Stomach (tissue), 9 donors: ENCODE measurements around the gene TNS3. TPM values are rescaled to one million over a fixed set of nuclear protein-coding genes. Genes with fewer than 3 reads are reported as not detected.

Source experiments
- DNase-seq, 2 donors: peaks; one replicate each; pipeline versions ENCODE4 v3.0.0 to v3.0.0-alpha.2; 2013 to 2019
- H3K27ac ChIP-seq, 5 donors: fragments of 200-600 bp in 4 of 5; sonication (generic) in 4 of 5; one replicate each; pipeline ENCODE4 v1.5.1; 2013 to 2019; ENCODE audit warnings: mild to moderate bottlenecking in 1 of 5, moderate library complexity in 1 of 5
- H3K27me3 ChIP-seq, 3 donors: fragments of 200-600 bp; sonication (generic); one replicate each; pipeline ENCODE4 v1.5.1; 2017 to 2019; ENCODE audit warnings: mixed run types in 1 of 3
- H3K36me3 ChIP-seq, 4 donors: fragments of 200-600 bp; sonication (generic); 1 replicate in 3 of 4; 2 replicates in 1 of 4; pipeline ENCODE4 v1.5.1; 2016 to 2019
- H3K4me1 ChIP-seq, 4 donors: fragments of 200-600 bp; sonication (generic); one replicate each; pipeline ENCODE4 v1.5.1; 2016 to 2019
- H3K4me3 ChIP-seq, 4 donors: fragments of 200-600 bp; sonication (generic) in 3 of 4; one replicate each; pipeline ENCODE4 v1.5.1; 2016 to 2019; ENCODE audit warnings: mild to moderate bottlenecking in 1 of 4
- H3K9me3 ChIP-seq, 4 donors: fragments of 200-600 bp; sonication (generic); one replicate each; pipeline ENCODE4 v1.5.1; 2016 to 2019
- CTCF ChIP-seq, 7 experiments: fragments of 450-650 bp in 4 of 7; fragments of 200-600 bp in 3 of 7; sonication (generic) in 3 of 7; IDR thresholded peaks; one replicate each; pipeline ENCODE4 v1.5.1; 2016 to 2019; ENCODE audit warnings: antibody characterized with exemption in 7 of 7, control low read depth in 2 of 7, mild to moderate bottlenecking in 1 of 7
- EP300 ChIP-seq: sonication (generic); formaldehyde crosslinking; IDR thresholded peaks from one replicate; pipeline ENCODE4 v1.6.1; 2017; ENCODE audit warnings: antibody characterized with exemption
- POLR2A ChIP-seq, 4 donors: fragments of 450-650 bp; IDR thresholded peaks; one replicate each; pipeline ENCODE4 v1.6.1; 2016; ENCODE audit warnings: antibody characterized with exemption in 4 of 4, control low read depth in 2 of 4, mild to moderate bottlenecking in 1 of 4, moderate library complexity in 1 of 4
- POLR2AphosphoS5 ChIP-seq, 3 donors: sonication (generic); formaldehyde crosslinking; IDR thresholded peaks; one replicate each; pipeline ENCODE4 v1.6.1; 2016; ENCODE audit warnings: antibody characterized with exemption in 3 of 3
- WGBS, 5 donors: extraction: QIAGEN DNeasy Blood & Tissue Kit in 3 of 5; methylation state at CpG; one replicate each; pipeline versions ENCODE4 v1.1.5 to v1.1.7; 2013 to 2018; 5-methylcytosine and 5-hydroxymethylcytosine counted together
- intact Hi-C: fragments of 100-400 bp; cut with DNase I; formaldehyde crosslinking; loops from one replicate; pipeline ENCODE4 v1.15.1; 2023; ENCODE audit warnings: low total_unique reads
- polyA plus RNA-seq, 3 donors: library from polyadenylated mRNA; stranded (reverse); fragments of 200-250 nt; gene quantifications; one replicate each; pipeline ENCODE4 v1.2.3, GENCODE V29; 2013
- total RNA-seq, 5 donors: library from RNA; depleted of rRNA; stranded (reverse); fragments of >200 nt; gene quantifications; one replicate each; pipeline versions ENCODE4 v1.1.0 to v1.2.3, GENCODE V29; 2014 to 2016
- donor health status: healthy with polysubstance abuse.
- donor health status: Bipolar disorder and iron deficiency.
- donor health status: healthy.

TNS3 gene
- total and polyA plus RNA-seq, 8 donors = 10.0 to 105 (median 41.0) TPM

DNA sequence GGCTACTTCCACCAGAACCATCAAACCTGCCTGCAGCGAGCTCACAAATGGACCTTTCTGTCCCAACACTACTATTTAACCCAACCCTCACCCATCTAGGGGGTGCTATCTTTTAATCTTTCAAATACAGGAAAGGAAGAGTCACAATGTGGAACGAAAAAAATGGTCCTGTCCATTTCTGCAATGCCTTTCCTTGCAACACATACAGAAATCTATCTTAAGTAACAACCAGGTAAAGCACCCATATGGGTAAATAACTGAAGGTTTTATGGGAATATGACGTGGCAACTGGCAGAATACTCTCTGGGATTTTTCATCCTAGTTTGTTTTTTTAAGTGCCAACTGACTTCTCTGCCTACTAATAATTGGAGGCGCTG, 24.6 kb downstream of the TNS3 start:
- Histone ChIP-seq H3K4me3 (no peak overlapping the region), H3K27me3 (no peaks in the 10 kb centered on the region), H3K9me3 (no peaks in the 10 kb centered on the region), H3K27ac (peak overlapping the region in 2 of 5 donors; percentile 26 to 38), H3K36me3 (no peaks in the 10 kb centered on the region), H3K4me1 (peaks cover 25 to 60% (median 35%) of the 10 kb centered on the region in 4 donors)
- WGBS, 5 donors = 75 to 93% (median 86%) methylated on average over 4 of the region's 4 CpGs
- TF ChIP-seq POLR2A (IDR thresholded peaks at IDR 0.05) (no peak), EP300 (no peak), CTCF (IDR thresholded peaks at IDR 0.05) (no peak), POLR2AphosphoS5 (IDR thresholded peaks at IDR 0.05) (no peak)
- intact Hi-C loops = no loop called here
- DNase-seq = no peak

- DNase-seq = no peak
- no peak overlapping the region for H3K27ac ChIP-seq
Observed at GRCh38 chr7:47556511-47557180, 25.3 kb downstream of the TNS3 start.

GRCh38 chr7:47553309-47553708, 28.6 kb downstream of the TNS3 start:
- Histone ChIP-seq H3K4me3 (no peak overlapping the region), H3K36me3 (no peaks in the 10 kb centered on the region), H3K4me1 (peaks cover 35 to 67% (median 43%) of the 10 kb centered on the region in 4 donors), H3K27me3 (no peaks in the 10 kb centered on the region), H3K9me3 (no peaks in the 10 kb centered on the region), H3K27ac (peak overlapping the region in 4 of 5 donors; percentile 29 to 67 (median 37))
- intact Hi-C loops = no loop called here
- 86 to 93% (median 89%) methylated on average over 2 of the region's 2 CpGs for WGBS, 5 donors
- TF ChIP-seq POLR2AphosphoS5 (IDR thresholded peaks at IDR 0.05) (no peak), EP300 (no peak), POLR2A (IDR thresholded peaks at IDR 0.05) (no peak), CTCF (IDR thresholded peaks at IDR 0.05) (no peak)
- no peak for DNase-seq

More at GRCh38 chr7:47556511-47557180, 25.3 kb downstream of the TNS3 start:
- no peaks in the 10 kb centered on the region for H3K27me3 ChIP-seq
- no peak for TF ChIP-seq POLR2AphosphoS5 (IDR thresholded peaks at IDR 0.05)
- no peak for TF ChIP-seq EP300
- no peak for TF ChIP-seq CTCF (IDR thresholded peaks at IDR 0.05)
- no peak for TF ChIP-seq POLR2A (IDR thresholded peaks at IDR 0.05)
- no peaks in the 10 kb centered on the region for H3K36me3 ChIP-seq
- no peaks in the 10 kb centered on the region for H3K9me3 ChIP-seq
- intact Hi-C loops = no loop called here
- WGBS, 5 donors = 80 to 90% (median 87%) methylated on average over 9 to 13 of the region's 13 CpGs
- no peak overlapping the region for H3K4me3 ChIP-seq
- H3K4me1 ChIP-seq = peaks cover 30 to 62% (median 36%) of the 10 kb centered on the region in 4 donors

GRCh38 chr7:47552621-47553020, 29.3 kb downstream of the TNS3 start:
- DNase-seq = peak; percentile 35 to 54
- intact Hi-C loops = no loop called here
- Histone ChIP-seq H3K4me3 (no peak overlapping the region), H3K36me3 (no peaks in the 10 kb centered on the region), H3K9me3 (no peaks in the 10 kb centered on the region), H3K27me3 (no peaks in the 10 kb centered on the region), H3K4me1 (peaks cover 30 to 67% (median 40%) of the 10 kb centered on the region in 4 donors), H3K27ac (peak overlapping the region in 4 of 5 donors; percentile 29 to 67 (median 40))
- TF ChIP-seq EP300 (no peak), POLR2AphosphoS5 (IDR thresholded peaks at IDR 0.05) (peak in 1 of 3 donors; percentile 56)
- 29 to 53% (median 35%) methylated on average over 3 of the region's 3 CpGs for WGBS, 5 donors
